ENCODE measurements around the gene CR1L.
"Not testable (repeated sequence)": the region's sequence is repeated elsewhere in the genome, so short reads cannot be mapped to it uniquely, and the experiment has no call there.

The CR1L gene

DNA sequence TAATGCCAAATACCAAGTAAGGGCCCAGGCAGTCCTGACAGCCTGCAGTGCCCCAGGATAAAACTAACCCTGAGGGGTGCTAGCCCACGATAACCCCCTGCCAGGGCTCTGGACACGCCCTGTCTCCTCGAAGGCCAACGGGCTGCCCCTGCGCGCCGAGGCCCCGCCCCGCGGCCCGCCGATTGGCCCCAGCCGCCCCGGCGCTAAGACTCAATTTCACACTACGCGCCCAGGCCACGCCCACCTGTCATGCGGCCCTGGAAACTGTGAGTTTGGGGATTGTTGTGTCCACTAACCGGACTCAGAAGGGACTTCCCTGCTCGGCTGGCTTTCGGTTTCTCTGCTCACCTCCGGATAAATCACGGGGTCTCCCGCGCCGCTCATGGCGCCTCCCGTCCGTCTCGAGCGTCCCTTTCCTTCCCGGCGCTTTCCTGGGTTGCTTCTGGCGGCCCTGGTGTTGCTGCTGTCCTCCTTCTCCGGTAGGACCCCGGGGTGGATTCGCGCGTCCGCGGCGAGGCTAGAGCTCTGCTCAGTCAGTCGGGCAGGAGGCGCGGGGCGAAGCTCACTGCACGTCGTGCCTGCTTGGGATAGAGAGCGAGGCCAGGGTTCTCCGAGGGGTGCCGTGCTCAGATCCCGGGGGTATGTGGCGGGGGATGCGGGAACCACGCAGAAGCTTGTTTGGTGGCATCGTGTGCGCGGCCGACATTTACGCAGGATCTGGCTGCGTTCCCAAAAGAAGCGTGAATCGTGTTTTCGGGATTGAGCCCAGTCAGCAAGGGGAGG lies at the start of gene CR1L:
TSS of gene CR1L (plus strand) at position 282 of the 783 bp plus-strand sequence. CDS start at position 383, 101 bp downstream.
- peak; percentile 73 to 82 for DNase-seq

DNA sequence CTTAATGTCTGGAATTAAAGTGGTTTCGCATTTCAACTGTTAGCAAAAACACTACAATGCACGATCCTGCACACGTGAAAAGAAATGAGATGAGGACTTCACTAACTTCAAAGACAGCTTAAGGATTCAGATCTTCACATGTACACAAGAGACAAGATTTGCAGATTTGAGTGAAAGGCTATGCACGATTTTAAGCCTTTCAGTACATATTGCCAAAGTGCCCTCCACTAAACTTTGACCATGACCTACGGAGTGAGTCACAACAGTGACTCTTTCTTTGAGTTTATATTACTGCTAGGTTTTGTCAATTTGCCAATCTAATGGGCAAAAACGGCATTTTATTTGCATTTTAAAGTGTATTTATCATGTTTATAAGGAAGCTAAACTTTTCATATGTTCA lies 41.2 kb upstream of the CR1L start:
- DNase-seq = no peak

DNA sequence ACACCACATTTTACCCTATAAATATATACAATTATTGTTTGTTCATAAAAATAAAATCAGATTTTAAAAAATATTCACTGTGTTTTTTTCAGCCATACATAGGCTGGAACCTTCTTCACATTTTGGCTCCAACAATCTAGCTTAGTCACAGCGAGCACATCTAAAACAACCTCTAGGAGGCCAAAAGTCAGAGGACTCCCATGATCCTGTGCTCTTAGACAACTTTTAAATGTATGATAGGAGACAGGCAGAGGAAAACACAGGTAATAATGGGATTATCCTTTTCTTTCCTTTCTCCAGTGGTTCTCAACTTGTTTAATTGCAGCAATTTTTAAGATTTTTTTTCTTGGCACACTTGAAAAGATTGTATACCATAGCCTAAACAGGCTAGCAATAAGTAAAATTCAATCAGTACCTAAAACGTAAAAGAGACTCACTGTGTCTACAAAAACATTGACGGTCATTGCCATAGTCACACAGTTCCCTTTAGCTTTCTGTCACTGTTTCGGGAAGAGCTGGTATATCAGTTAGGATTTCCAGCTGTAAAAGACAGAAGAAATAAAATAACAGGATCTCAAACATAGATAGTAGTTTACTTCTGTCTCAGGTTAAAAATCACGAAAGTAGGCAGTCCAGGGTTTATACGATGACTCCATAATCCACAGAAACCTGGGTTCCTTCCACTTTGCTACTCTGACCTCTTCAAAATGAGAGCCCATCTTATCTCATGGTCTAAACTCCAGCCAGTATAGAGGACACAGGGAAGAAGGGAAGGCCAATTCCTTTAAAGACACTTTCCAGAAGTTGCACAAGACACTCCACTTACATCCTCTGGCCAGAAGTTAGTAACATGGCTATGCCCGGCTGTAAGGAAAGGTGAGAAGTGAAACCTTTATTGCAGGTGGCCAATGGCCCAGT lies 39.2 kb upstream of the CR1L start:
- DNase-seq = no peak

DNA sequence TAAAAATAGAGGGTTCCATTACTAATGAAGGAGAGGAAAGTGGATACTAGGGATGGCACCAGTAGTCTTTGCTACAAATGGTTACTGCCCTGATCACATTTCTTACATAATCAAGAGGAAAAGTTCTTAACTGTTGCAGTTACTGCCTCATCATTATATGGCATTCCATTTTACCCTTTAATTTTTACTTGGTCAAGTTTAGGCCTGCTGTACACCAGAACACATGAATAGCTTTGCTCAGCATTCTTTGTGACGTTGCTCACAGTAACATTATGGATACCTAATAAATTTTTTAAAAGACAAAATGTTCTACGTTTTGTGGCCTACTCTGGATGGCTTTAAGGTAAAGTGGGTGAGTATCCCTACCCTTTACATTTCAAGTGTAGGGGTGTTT lies 38.6 kb upstream of the CR1L start:
- no peak for DNase-seq

DNA sequence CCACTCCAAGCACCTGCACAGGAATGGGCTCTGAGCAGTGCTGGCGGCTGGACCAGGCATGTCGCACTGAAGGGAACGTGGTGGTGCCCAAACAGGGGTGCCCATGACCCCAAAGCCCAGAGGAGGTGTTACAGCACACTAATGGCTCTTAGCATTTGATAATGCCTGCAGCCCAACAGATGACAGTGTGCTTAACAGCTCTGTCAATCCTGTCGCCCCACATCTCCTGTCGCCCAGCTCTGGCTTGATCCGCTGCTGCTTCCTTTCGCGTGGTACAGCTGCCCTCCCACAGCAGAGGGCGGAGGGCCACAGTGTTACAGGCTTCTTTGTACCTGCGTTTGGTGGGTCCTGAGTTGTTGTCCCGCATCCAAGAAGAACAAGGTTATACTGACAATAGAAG lies 32.2 kb upstream of the CR1L start:
- DNase-seq = no peak

DNA sequence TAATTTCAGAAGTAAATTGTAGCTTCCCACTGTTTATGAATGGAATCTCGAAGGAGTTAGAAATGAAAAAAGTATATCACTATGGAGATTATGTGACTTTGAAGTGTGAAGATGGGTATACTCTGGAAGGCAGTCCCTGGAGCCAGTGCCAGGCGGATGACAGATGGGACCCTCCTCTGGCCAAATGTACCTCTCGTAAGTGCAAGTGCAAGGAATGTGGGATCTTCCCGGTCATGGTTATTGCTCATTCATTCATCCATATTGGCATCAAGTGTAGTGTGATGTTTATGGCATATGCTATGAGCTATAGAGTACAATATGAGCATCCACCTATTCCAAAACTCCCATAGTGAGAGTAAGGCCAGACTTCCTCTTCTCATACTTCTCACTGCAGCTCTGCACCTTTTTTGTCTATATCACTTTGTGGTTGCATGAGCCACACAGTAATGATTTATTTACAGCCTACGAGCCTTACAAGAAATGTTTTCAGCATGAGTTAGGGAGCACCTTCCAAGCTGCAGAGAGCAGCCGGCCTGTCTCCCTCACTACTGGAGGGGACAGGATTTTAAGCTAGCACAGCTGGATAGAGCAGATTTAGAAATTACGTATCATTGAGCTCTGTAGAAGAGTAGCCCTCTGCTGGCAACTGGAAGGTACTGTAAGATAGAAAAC lies 24.9 kb upstream of the CR1L start:
- no peak for DNase-seq

DNA sequence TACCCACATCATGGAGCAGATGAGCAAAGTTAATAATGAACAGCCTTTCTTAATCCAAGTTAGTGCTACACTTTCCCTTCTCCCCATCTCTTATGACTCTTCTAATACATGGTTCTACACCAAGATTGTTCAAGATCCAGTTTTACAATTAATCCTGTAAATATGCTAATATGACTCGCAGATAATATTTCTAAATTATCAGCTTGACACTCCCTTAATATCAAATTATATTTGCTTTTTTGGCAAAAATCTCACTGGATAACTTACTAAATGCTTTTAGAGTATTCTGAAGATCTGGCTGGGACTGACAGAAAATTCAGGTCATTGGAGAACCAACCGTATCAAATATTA lies 24.4 kb upstream of the CR1L start:
- no peak for DNase-seq

DNA sequence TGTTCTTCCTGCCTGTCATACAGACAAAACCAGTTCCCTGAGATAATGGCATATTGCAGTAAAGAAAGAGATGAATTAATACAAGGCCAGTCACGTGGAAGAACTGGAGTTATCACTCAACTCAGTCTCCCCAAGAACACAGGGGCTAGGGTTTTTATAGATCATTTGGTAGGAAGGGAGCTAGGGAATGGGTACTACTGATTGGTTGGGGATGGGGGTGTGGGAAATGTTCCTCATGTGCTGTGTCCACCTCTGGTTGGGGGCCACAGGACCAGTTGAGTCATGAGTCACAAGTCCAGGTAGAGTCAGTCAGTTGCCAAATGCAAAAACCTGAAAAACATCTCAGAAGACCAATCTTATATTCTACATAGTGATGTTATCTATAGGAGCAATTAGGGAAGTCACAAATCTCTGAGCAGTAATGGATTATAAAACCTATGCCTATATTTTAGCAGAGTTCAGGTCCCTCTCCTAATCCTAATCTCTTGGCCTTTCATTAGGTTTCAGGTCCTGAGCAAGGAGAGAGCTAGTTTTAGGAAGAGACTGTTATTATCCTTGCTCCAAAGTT lies 19.3 kb upstream of the CR1L start:
- not testable (repeated sequence) for DNase-seq

DNA sequence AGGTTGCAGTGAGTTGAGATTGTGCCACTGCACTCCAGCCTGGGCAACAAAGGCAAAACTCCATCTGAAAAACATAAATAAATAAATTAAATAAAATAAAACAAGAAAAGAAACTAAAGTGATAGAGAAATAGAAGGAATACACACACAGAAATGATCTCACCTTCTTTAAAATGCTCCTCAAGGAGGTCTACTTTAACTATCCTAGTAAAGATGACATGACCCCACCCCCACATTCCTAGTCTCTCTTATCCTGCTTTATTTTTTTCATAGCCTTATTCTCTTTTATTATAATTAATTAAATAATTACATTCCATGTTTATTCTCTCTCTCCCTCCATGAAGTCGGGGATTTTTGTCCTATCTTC lies 18.0 kb upstream of the CR1L start:
- no peak for DNase-seq

DNA sequence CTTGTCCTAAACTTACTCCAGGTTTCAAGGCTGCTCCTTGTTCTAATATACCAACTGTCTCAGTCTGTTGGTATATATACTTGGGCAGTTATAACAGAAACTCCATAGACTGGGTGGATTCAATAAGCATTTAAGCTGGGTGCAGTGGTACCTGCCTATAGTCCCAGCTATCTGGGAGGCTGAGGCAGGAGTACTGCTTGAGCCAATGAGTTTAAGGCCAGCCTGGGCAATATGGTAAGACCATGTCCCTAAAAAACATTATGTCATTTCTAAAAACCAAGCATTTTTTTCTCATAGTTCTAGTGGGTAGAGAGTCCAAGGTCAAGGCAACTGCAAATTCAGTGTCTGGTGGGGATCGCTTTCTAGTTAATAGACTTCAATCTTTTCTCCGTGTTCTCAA lies 17.4 kb upstream of the CR1L start:
- DNase-seq = no peak

DNA sequence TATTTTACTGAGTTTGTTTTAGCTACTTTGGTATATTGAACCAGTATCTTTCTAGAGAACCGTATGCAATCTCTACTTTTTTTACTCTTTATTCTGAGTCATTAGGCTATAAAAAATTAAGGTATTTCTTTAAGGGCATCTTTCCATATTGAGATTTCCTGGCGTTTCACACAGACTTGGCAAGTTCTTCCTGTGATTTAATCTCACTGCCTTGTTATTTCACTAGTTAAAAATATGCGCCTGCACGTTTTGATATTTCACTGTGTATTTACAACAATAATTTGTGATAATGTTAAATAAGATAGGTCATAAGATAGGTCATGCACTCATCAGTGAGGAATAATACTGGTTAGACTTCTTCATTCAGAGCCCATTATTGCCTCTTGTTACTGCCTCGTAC lies 16.2 kb upstream of the CR1L start:
- no peak for DNase-seq

DNA sequence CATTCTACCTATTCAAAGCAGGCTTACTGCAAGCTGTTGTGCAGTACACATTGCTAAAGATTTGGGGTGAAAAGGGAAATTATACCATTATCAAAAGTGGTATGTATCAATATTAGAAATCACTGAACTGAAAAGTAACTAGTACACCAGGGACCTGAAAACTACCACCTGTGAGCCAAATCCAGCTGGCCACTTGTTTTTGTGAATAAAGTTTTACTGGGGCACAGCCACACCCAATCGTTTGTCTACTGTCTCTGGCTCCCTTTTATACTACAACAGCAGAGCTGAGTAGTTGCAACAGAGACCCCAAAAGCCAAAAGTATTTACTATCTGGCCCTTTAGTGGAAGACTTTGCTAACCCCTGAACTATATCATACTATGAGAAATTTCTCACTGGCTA lies 13.8 kb upstream of the CR1L start:
- DNase-seq = no peak

DNA sequence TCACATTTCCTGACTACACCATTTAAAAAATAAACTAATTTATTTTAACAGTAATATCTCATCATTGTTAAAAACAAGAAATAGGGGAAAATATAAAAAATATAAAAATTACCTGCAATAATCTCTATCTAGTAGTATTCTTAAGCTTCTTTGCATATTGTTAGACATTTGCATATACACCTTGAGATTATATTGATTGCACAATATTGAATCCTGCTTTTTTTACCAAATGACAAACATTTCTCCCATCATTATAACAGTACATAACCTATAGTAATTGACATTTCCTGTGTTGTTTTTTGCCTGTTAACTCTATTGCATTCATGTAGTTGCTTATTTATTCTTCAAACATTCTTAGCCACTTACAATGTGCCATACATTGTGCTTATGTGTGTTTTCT lies 11.7 kb upstream of the CR1L start:
- no peak for DNase-seq

DNA sequence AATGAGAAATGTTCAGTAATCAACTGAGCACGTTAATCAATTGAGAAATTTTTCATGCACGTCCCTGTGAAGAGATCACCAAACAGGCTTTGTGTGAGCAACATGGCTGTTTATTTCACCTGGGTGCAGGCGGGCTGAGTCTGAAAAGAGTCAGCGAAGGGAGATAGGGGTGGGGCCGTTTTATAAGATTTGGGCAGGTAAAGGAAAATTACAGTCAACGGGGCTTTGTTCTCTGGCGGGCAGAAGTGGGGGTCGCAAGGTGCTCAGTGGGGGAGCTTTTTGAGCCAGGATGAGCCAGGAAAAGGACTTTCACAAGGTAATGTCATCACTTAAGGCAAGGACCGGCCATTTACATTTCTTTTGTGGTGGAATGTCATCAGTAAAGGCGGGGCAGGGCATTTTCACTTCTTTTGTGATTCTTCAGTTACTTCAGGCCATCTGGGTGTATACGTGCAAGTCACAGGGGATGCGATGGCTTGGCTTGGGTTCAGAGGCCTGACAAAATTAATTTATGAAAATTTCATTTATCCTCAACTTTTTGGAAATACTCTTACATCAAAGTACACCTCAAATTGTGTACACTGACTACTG lies 11.1 kb upstream of the CR1L start:
- DNase-seq = not testable (repeated sequence)

DNA sequence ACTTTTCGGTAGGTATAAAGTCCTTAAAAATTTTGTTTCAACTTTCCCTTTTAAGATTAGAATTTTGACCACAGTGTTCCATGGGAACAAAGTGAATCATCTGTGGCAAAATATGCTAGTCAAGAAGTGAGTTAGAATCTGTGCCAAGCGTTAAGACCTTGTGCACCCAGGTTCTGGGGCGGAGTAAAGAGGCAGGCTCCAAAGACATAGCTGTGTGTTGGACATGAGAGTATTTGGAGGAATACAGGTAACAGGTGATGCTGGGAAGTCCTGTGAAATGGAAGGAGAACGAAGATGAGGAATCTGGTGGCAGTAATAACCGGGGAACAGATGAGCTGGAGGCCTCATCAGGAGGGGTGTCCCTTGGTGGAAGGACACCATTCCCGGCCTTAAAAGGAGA lies 10.6 kb upstream of the CR1L start:
- DNase-seq = not testable (repeated sequence)

DNA sequence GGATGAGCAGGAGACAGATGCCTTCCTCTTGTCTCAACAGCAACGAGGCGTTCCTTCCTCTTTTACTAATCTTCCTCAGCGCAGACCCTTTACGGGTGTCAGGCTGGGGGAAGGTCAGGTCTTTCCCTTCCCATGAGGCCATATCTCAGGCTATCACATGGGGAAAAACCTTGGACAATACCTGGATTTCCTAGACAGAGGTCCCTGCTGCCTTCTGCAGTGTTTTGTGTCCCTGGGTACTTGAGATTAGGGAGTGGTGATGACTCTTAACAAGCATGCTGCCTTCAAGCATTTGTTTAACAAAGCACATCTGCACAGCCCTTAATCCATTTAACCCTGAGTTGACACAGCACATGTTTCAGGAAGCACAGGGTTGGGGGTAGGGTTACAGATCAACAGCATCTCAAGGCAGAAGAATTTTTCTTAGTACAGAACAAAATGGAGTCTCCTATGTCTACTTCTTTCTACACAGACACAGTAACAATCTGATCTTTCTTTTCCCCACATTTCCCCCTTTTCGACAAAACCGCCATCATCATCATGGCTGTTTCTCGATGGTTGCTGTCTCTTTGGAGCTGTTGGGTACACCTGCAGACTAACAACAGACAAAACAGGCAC lies 9.3 kb upstream of the CR1L start:
- DNase-seq = not testable (repeated sequence)

DNA sequence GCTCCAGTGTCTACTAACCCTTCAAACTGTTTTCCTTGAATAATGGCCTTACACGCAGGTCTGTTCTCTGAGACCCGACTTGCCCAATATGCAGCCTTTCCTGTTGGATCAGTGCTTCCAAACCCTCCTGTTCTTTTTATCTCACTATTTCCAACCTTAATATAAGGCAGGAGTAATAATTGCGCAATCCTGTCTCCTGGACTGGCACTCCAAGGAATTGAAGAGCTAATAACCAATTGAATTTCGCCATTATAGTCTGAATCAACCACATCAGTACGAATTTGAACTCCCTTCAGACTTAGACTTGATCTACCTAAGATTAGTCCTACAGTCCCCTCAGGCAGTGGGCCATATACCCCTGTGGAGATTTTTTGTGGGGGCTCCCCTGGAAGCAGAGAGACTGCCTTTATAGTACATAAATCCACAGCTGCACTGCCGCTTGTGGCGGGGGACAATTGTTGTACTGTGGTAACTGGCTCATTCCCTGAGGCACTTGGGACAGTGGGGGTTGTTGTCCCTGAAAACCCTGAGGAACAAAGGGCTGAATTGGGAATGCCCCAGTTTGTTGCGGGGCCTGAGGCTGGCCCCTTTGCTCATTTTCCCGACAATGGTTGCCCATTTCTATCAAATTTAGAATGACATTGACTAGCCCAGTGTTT lies 6.3 kb upstream of the CR1L start:
- not testable (repeated sequence) for DNase-seq

DNA sequence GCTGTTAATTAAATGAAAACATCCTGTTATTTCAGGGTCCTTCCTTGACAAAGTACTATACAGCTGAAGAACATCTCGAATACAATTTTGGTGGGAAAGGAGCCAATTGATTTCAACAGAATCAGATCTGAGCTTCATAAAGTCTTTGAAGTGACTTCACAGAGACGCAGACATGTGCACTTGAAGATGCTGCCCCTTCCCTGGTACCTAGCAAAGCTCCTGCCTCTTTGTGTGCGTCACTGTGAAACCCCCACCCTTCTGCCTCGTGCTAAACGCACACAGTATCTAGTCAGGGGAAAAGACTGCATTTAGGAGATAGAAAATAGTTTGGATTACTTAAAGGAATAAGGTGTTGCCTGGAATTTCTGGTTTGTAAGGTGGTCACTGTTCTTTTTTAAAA lies 5.6 kb upstream of the CR1L start:
- not testable (repeated sequence) for DNase-seq

DNA sequence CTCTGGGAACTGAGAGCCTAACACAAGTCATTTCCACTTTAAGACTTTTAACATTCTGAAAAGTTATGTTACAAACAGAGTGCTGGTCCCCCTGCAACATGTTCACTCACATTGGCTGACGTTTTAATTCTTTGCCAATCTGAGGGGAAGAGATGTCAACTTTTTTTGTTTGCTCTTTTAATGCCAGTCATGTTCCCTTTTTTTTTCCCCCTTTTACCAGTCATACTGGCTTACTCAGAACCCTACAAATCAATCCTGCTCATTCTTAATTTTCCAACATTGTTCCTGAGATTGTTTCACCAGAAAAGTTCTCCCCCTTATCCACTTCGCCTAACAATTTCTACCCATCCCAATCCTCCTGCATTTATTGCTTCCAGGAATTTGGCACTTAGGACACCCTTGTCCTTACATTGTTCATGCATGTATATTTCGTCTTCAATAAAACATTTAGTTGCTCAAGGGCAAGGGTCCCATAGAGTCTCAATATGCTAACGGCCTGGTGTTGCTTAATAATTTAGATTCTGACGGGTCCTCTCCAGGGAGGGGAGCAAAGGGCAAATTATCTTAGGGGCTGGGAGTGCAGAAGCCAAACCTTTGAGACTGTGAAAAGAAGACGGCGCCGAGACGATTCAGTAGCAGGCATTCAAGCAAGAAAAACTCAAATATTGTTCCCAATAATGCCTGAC lies 624 bp upstream of the CR1L start:
- no peak for DNase-seq

DNA sequence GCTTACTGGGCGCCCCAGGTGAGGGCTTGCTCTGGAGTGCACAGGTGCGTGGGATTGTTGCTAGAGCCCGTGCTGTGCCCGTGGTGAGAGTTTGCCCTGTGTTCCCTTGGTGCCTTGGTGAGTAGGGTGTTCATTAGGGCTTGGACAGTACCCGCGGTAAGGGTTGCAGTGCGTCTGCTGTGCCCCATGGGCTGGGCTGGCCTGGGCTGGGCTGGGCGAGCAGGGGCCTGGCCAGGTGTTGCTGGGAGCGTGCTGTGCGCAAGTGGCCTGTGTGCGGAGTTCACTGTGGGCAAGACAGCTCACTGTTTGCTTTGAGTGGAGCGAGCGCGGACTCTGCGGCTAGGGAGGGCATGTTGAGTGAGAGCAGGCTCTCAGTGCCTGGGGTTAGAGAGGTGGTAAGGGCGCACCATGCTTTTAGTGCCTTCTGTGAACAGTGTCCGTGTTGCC lies 725 bp downstream of the CR1L start:
- DNase-seq = no peak

DNA sequence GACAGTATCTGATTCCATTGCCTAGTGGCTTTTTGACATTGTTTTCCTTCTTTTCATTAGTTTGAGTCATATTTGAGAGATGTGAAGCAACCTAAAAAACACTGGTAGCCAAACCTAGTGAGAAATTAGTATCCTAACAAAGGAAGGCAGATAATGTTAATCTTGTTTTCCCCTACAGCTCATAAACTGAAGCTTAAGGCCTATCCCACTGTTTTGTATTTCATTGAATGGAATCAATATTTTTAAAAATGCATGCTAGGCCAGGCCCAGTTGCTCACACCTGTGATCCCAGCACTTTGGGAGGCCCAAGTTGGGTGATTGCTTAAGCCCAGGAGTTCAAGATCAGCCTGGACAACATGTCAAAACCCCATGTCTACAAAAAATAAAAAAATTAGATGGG lies 1.2 kb downstream of the CR1L start:
- no peak for DNase-seq
